ENCODE data around the gene NIPSNAP3A.

DNA sequence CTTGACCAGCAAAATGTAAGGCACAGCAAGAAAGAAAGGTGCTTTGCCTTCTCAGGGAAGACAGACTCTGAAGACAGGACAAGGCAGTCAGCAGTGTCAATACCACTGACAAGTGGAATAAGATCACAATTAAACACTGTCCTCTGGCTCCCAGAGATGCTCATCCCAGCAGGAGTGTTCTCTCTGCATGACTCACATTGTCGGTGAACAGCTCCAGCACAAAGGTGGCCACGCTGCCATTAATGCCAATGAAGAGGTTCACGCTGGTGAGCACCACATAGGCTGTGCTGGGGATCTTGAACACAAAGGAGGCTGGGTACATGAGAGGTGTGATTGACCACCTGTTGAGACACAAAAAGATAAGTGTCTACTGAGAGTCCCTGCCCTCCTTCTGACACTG, 48.4 kb downstream of the NIPSNAP3A start:
- TF ChIP-seq, protein P1, sequence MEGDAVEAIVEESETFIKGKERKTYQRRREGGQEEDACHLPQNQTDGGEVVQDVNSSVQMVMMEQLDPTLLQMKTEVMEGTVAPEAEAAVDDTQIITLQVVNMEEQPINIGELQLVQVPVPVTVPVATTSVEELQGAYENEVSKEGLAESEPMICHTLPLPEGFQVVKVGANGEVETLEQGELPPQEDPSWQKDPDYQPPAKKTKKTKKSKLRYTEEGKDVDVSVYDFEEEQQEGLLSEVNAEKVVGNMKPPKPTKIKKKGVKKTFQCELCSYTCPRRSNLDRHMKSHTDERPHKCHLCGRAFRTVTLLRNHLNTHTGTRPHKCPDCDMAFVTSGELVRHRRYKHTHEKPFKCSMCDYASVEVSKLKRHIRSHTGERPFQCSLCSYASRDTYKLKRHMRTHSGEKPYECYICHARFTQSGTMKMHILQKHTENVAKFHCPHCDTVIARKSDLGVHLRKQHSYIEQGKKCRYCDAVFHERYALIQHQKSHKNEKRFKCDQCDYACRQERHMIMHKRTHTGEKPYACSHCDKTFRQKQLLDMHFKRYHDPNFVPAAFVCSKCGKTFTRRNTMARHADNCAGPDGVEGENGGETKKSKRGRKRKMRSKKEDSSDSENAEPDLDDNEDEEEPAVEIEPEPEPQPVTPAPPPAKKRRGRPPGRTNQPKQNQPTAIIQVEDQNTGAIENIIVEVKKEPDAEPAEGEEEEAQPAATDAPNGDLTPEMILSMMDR (IDR thresholded peaks at IDR 0.05) = no peak
- TF ChIP-seq POLR2A (IDR thresholded peaks at IDR 0.05) = no peak

Data from Peyer's patch (tissue), 4 donors.